Stimulated activated CD8-positive, alpha-beta memory T cell treated with anti-CD3 and anti-CD28 coated beads, Interleukin-12 subunit alpha, Interleukin-12 subunit beta, amount 100 ng/mL, for 4 hours (primary cell): ENCODE measurements around the gene LIPC.
"Not testable (repeated sequence)": the region's sequence is repeated elsewhere in the genome, so short reads cannot be mapped to it uniquely, and the experiment has no call there.

Experiments used
- DNase-seq: peaks from one replicate; pipeline ENCODE4 v3.0.0-alpha.2; 2020; ENCODE audit warnings: low read depth

The LIPC gene

DNA sequence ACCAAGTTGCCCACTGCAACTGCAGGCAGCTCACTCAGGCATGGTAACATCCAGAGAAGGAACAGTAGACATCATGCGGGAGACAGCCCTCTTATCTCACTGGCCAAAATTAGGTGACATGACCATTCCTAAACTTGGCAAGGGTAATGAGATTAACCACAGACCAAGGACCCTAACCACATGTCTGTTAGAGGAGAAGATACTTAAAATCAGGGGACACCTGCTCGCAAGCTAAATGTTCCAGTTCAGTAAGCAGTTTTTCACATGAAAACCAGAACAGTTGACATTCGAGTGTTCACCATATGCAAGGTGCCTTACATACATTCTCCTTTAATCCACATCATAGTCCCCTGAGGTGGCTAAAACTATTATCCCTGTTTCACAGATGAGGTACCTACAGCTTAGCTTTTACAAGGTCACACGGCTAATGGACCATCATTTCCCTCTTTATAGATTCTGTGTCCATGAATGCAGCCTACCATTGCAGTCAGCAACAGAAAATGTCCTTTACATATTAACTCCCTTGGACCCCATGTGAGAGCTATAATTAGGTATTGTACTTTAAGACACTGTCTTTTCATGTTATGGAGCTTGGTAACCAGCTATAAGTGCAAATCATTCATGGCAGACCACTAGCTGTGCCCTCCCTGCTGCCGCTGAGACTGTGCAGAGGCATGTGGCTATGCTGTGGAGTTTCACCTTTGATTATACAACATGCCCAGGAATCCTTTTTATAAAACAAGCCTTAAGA is 154.1 kb downstream of the LIPC start:
- DNase-seq: no peak

DNA sequence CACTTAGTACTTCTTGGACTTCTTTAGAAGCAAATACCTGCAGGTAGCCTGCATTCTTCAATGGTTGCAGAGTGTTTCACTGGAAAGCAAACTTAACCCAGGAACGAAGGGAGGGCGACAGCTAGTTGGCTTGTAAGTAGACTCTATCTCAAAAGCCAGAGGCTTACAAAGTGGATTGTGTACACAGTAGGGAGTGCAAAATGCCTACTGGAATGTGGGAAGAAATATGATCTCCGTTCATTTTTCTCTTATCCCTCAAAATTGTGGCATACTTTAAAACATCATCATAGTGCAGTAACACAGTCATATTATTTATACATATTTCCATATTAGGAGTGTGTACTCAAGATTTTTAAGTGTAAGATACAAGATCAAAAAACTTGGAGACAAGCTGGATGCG is 155.7 kb downstream of the LIPC start:
- no peak for DNase-seq

- no peak for DNase-seq
Observed at GRCh38 chr15:58588096-58588495, 156.3 kb downstream of the LIPC start.

- no peak for DNase-seq
Observed at GRCh38 chr15:58589047-58589446, 157.3 kb downstream of the LIPC start.

GRCh38 chr15:58590236-58590635 is 158.4 kb downstream of the LIPC start:
- no peak for DNase-seq

GRCh38 chr15:58590926-58591325 is 159.1 kb downstream of the LIPC start:
- DNase-seq: no peak

DNA sequence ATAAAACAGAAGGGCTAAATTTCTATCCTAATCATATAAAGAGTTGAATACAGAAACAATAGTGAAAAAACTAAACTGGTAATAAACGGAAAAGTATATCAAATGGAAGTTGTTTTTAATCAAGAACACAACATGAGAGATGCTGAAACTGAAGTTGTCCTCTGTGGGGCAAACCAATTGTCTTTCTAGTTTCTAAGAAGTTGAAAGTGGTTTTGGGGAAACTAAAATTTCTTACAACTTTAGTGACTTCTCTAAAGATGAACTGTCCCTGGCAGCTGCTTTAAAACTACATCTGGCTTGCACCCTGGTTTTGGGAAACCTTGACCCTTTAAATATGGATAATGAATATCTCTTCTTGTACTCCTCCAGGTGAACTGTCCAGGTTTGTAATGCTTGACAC is 162.1 kb downstream of the LIPC start:
- DNase-seq: no peak

DNA sequence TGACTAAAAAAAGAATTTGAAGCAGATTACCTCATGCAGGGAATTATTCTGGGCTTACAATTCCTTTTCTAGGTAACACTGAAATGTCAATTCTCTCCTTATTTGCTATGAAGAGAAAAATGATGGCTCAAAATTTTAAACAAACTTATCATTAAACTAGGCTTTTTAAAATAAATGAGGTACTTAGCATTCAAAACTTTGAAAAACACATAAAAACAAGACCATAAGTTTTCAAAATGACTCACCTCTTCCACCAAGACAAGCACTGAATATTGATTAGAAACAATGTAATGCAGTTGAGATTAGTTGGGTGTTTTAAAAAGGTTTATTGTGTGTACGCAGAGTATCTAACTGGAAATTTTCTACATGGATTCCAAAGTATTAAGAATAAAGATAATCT is 163.1 kb downstream of the LIPC start:
- DNase-seq: no peak

DNA sequence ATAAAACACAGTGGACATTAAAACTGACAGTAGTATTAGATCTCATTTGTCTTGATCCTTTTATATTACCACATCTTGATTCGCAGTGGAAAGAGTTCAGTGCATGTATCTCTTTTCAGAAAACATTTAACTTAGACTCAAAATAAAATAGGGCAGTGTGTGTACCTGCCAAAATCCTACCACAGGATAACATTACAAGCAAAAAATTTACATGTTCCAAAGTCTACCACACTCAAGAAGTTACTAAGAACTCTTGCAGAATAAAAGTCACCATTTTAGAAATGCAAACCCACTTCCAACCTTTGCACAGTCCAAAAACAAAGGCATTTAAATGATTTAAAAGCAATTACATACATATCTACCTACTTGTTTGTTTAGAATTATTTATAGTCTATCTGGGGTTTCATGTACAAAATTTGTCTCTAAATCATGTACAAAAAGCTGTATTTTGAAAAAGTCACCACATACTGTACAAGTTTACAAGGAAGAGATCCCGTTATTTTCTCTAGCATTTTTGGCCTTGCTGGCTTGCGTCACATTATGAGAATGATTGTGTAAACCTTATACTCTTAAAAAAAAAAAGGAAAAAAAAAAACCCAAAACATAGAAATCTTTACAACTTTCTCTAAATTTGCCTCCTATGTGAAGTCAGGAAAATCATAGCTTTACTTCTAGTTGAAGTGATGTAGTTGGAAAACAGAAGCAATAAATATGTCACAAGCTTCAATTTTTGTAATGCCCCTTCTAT is 163.9 kb downstream of the LIPC start:
- no peak for DNase-seq

- no peak for DNase-seq
Observed at GRCh38 chr15:58597943-58598828, 166.4 kb downstream of the LIPC start.

- no peak for DNase-seq
Observed at GRCh38 chr15:58598829-58599210, 167.0 kb downstream of the LIPC start.

- no peak for DNase-seq
Observed at GRCh38 chr15:58602823-58603222, 171.0 kb downstream of the LIPC start.

- not testable (repeated sequence) for DNase-seq
Observed at GRCh38 chr15:58603927-58604326, 172.1 kb downstream of the LIPC start.

DNA sequence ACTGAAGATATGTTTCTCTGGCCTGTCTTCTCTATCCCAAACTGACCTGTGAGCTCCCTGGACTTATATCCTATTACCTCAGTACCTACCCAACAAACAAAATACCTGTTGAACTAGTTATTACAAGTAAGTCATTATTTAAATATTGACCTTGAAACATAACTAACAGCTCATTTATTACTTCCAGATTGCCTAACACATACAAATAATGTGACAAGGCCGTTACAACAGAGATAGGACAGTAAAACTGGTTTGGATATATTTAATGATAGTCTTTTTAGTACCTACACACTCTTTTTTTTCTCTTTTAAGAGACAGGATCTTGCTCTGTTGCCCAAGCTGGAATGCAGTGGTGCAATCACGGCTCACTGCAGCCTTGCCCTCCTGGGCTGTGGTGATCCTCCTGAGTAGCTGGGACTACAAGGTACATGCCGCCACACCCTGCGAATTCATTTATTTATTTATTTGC is 172.7 kb downstream of the LIPC start:
- no peak for DNase-seq

GRCh38 chr15:58605931-58606530 is 174.2 kb downstream of the LIPC start:
- no peak for DNase-seq

GRCh38 chr15:58606577-58607080 is 174.8 kb downstream of the LIPC start:
- DNase-seq: no peak

- DNase-seq: no peak
Observed at GRCh38 chr15:58608129-58608590, 176.4 kb downstream of the LIPC start.

DNA sequence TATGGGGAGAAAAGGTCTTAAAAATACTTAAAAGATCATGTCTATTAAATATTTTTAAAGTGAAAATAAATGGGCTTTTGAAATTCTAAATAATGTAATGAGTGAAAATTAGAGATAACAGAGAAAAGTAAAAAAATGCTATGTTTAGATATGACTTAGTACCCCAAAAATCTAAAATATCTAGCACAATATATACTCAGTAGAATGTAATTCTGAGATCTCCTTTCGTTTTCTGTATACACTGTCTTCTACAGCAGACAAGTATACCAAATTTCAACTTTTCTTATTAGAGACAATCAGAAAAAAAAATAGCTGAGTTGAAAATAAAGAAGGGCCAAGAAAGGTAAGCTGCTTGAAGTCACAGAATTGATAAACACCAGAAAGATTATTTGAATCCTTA is 176.9 kb downstream of the LIPC start:
- DNase-seq: no peak

DNA sequence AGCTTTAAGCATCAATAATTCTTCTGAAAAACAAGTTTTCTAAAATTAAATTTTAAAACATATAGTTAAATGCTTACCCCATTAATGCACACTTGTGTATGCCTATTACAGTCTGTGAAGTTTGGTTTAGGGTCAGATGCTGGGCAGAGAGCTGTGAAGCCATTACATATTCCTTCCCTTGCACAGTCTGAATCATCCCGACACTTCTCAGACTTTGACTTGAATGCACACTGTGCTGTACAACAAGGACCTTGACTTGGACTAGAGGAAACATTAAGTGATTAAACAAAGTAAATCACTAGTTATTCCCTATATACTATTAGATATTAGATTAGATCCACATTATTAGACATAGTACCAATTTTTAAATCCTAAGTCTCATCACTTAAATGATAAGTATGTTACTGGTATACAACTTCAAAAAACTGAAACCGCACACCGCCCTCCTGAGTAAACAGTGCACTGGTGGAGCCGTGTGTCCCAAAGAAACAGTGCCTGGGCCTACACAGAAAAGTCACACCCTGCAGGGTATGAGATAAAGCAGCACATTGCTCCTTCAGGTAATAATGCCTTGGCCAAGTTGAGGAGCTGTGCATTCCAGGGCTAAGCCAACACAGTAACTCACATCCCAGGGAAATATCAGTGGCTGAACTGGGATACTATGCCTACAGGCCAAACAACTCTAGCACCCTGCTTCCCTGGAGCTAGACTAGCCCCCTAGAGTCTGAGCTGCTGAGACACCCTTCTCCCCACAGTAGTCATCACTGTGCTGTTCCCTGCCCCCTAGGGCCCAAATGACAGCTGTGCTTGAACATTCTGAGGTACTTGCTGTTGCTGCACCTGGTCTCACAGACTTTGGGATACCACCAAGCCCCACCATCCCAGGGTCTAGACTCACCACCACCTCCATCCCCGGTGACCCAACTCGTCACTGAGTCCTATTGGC is 180.2 kb downstream of the LIPC start:
- DNase-seq: no peak

DNA sequence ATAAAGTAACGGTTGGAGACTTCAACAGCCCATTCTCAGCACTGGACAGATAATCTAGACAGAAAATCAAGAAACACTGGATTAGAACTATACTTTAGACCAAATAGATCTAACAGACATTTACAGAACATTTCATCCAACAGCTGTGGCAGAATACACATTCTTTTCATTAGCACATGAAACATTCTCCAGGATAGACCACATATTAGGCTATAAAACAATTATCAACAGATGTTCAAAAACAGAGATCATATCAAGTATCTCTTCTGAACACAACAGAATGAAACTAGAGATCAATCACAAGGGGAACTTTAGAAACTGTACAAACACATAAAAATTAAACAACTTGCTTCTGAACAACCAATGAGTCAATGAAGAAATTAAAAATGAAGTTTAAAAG is 184.4 kb downstream of the LIPC start:
- no peak for DNase-seq
